UCSD-AML1 (cell line): ENCODE data around the gene BARX2.

Experiments used
- DNase-seq: peaks from one replicate; lab custom pipeline; 2025; ENCODE audit not compliant: unreplicated experiment; lab: John Stamatoyannopoulos, UW

BARX2 gene

DNA sequence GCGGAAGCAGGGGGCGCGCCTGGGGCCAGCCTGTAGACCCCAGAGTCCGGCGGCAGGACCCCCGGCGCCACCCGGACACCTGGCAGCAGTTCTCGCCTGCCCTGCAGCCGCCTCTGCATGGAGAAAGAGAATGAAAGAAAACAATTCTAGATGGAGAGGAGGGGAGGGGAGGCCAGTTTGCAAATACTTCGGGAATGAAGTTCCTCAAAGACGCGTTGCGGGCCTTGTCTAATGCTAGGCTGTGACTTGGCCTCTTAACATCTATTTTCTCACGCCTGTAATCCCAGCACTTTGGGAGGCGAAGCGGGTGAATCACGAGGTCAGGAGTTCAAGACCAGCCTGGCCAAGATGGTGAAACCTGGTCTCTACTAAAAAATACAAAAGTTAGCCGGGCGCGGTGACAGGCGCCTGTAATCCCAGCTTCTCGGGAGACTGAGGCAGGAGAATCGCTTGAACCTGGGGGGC, 2.1 kb upstream of the BARX2 start:
- no peak for DNase-seq

DNA sequence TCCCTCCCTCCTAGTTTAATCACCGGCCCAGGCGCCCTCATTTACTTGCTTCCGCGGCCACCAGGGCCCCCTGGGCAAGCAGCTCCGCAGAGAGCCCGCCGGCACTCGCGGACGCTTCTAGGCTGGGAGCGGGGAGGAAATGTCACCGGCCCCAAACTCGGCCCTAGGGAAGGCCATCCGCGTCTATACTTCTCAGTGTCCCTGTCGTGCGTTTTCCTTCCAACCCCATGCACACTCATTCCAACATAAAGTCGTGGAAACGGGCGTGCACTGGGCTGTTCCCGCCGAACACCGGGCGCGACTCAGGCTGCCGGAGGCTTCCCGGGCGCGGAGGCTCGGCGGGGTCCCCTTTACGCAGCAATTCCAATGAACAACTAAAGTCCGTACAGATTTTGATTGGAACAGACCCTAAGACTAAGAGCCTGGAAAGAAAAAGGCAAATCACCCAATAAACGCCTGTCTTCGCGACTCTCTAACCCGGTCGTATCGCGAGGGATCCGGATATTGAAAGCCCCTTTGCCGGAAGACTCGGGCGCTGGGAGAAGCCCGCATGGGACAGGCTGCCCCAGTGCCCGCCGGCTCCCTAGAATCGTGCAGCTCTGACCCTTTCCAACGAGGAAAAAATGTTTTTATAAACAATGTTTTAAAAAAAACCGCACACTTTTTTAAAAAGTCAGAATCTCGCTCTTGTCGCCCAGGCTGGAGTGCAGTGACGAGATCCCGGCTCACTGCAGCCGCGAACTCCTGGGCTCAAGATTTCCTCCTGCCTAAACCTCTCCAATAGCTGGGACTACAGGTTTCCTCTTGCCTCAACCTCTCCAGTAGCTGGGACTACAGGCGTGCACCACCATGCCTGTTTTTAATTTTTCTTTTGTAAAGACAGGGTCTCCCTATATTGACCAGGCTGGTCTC, 1.3 kb upstream of the BARX2 start:
- DNase-seq: no peak

DNA sequence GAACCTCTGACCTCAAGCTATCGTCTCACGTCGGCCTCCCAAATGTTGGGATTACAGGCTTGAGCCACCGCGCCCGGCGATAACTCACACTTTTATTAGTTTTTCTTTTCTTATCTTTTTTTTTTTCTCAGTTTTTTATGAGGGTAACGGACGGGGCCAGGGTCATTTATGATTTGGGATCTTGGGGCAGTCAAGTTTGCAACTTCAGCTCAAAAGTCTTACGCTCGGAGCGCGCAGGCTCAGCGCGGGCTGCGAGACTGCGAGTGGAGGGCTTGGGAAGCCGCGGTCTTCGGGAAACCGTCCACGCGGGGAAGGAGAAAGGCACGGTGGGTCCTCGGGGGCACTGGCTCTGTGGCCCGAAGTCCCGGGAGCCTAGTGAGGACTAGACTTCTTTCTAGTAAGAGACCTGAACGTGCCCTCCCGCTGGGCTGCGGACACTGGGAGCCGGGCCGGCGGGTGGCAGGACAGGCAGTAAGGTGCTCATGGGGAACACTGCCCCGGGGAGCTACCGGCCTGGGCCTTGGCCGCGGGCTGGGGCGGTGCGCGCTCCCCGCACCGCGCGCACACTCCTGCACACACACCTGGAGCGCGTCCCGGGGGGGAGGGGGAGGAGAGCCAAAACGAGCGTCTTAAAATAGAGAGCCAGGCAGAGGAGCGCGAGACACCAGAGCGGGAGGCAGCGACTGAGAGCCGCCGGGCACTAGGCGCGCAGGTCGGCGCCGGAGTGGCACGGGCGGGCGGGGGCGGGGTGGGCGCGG, 476 bp upstream of the BARX2 start:
- DNase-seq: no peak

DNA sequence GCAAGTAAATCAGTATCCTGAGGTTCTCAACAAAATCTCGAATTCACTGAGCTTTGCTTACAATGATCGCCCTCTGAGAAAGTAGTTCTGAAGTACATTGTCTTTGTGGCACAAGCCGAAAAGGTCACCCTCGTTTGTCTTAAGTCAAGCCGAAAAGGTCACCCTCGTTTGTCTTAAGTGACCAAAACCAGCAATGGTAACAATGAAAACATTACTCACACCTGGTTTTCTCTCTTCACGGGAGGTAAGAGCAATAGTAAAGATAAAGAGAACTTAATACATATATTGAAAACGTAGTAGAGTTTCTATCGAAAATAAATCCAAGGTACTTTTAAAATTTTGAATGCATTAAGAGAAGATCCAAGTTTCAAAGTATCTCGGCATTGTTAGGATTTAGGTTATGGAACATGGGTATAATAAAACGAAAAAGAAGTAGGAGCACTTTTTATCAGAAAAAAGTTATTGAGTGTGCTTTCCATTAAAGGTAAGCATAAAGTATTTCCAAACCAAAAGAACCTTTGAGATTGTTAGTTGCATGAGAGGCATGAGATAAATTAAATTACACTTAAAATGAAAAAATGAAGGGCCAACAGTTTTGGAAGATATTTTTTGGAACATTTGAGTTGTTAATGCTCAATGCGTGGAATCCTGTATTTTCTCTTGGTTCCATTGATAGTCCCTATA, 1.2 kb downstream of the BARX2 start:
- no peak for DNase-seq

DNA sequence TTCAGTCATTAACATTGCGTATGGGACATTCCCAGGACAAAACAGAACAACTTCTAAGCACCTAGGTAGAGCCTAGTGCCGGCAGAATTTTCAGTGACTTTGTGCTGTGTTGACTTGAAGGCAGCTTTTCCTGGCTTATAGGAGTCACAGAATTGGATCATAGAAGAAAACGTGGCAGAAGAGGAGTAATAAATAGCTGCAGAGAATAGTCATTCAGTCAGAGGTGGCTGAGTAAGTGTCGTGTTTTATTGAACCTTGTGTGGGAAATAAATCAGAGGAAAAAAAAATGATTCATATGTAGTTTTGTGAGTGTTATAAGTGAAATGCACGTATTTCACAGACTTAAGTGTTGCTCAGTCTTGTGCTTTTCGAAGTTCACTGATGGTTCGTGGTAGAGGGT, 2.1 kb downstream of the BARX2 start:
- DNase-seq: no peak

DNA sequence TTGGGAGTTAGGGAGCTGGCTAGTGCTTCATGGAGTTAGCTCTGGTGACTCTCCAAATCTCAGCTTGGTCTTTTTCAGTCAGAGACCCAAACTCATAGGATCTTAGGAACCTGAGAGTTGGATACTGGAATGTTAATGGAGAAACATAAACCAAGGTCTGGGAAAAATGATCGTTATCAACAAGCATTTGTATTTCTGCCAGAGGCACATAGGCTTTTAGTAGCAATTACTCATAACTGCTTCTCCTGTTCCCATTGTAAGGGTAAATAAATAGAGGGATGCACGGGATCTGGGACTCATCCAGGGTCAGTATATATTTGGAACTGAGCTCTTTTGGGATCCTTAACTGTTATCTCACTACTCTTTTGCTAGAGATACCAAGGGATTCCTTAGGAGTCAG, 4.8 kb downstream of the BARX2 start:
- no peak for DNase-seq

DNA sequence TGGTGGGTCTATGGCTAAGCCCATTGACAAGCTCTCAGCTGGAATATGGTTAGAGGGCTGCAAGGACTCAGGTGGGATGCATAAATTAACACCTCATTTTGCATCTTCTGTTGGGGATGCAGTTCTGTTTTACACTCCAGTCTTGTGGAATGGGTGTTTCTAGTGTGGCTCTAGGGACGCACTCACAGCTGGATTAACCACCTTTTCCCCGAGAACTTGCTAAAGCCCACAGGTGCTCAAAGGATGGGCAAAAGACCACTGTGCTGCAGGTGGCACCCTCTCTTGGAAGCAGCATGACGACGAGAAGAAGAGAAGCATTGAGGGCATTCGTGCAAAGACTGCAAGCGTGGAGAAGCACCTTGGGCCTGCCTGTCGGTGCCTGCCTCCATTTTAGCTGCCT, 6.9 kb downstream of the BARX2 start:
- no peak for DNase-seq

DNA sequence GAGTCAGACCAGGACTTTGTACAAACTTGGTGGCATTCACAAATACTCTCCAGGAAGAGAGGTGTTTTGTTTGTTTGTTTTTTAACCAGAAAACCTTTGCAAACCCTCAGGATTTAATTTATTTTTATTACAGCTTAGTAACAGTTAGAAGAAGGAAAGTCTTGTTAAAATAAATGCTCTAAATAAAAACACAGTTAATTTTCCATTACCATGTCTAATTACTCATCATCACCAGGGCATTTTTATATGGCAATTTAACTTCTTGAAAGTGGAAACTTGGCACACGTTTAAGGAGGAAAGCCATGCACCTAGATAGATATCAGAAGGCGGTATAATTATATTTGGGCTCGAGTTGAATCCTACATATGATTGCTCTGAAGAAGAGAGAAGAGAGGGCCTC, 7.4 kb downstream of the BARX2 start:
- DNase-seq: no peak

DNA sequence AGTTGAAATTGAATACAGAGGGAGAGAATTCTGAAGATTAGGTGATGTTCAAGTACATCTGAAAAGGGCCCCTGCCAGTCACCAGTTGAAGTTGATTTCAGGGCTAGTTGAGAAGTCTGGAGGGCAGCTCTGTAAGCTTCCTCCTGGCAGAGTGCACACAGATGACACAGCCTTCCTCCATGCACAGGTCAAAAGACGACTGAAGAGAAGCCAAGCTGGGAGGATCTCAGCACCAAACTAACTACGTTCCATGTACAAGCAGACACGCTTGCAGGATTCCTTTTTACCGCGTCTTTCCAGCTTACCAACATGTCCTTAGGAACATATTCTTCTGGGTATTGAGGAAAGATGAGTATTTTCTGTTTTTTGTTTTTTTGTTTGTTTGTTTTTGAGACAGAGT, 7.9 kb downstream of the BARX2 start:
- DNase-seq: no peak

- DNase-seq: no peak
Observed at GRCh38 chr11:129384415-129384814, 8.8 kb downstream of the BARX2 start.

DNA sequence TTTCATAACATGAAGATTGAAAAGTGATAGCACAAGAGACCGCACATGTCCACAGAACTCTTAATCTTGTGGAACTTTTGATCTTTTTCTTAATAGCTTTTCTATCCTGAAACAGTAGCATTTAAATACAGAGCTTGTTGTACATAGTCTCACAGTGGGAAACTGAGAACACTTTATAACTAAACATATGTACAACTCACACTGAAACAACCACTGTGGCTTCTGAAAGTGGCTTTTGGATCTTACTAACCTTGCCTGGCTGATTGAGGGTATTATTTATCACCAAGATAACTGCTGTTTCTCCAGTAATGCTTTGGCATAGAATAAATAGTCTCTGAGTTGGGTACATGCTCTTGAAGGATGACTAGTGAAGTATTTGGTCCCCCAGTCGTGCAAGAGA, 10.2 kb downstream of the BARX2 start:
- no peak for DNase-seq

- no peak for DNase-seq
Observed at GRCh38 chr11:129386795-129387397, 11.2 kb downstream of the BARX2 start.

GRCh38 chr11:129387434-129387833, 11.8 kb downstream of the BARX2 start:
- DNase-seq: no peak

DNA sequence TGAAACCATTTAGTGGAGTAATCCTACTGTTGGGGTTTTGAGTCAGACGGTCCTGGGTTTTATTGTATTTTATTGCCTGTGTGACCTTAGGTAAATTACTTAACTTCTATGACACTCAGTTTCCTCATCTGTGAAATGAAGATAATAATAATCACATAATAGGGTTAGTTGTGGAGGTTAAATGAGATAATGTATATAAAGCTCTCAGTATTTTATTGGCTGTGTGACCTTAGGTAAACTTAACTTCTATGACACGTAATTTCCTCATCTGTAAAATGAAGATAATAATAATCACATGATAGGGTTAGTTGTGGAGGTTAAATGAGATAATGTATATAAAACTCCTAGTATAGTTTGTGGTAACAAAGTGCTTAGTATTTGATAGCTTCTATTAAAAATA, 13.2 kb downstream of the BARX2 start:
- DNase-seq: no peak

GRCh38 chr11:129390303-129390821, 14.7 kb downstream of the BARX2 start:
- no peak for DNase-seq

DNA sequence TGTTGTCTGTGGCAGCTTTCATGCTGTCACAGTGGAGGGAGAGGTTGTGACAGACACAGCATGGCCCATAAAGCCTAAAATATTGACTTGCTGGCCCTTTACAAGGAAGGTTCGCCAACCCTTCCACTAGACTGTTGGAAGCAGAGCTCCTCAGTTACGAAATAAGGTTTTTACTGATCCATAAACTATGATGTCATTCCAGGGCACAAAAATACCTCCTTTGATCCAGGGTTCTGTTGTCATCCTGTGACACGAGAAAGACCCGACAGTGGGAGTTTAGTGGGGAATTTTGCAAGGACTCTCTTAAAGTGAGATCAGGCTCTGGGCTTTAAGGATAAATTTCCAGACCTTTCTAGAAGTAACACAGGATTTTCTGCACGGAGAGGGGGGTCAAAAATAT, 15.7 kb downstream of the BARX2 start:
- no peak for DNase-seq

- no peak for DNase-seq
Observed at GRCh38 chr11:129391821-129392220, 16.2 kb downstream of the BARX2 start.

GRCh38 chr11:129392995-129393394, 17.3 kb downstream of the BARX2 start:
- DNase-seq: no peak

GRCh38 chr11:129394709-129395108, 19.1 kb downstream of the BARX2 start:
- DNase-seq: no peak

GRCh38 chr11:129395432-129395831, 19.8 kb downstream of the BARX2 start:
- DNase-seq: no peak

DNA sequence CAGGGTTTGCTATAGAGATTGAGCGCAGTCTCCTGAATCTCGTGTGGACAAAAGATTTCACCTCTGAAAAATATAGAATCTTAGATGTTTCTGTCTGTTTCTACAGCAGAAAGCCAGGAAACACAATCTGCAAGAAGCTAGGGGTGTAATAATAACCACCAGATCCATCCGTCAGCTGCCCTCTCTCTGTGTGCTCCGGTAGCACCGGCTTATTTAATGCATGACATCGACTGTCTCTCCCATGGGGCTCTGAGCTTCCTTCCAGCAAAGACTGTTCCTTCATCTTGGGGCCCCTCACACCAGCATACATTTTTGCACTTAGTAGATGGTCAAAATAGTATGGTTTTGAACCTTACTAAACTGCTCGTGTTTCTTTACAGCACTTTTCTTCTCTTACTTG, 20.2 kb downstream of the BARX2 start:
- no peak for DNase-seq
